Measurements from ENCODE around the gene TADA3. TPM values are rescaled to one million over a fixed set of nuclear protein-coding genes. Genes with fewer than 3 reads are reported as not detected.
A peak's percentile ranks its signal among the peaks of the same experiment; 100 is the strongest.

Gene TADA3
- total RNA-seq, 4 donors from 2014 or later: 53.7 to 504 (median 92.0) TPM

DNA sequence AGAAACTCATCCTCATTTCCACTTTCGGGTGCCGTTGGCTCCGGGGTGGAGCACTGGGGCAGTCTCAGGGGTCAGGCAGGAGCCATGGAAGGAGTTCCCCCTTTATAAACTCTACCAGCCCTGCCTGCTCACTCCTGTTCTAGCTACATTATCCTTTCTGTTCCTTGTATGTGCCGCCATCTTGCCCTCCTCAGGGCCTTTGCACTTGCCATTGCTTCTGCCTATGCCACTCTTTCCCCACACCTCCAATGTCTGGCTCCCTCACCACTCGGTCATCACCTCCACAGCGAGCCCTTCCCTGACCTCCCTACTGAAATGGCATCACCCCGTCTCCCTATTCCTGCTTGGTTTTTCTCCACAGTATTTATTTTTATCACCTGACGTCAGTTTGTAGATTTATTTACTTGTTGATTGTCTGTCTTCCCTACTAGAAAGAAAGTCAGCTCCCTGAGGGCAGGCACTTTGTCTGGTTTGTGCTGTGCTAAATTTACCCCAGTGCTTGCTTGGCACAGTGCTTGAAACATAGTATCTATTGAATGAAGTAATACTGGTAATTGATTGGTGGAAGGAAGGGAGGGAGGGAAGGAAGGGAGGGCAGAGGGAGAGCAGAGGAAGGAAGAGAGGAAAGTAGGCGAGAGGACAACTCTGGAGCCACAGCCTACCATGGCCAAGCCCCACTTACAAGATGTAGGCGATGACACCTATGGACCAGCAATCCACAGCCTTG is 31.3 kb downstream of the TADA3 start:
- in situ Hi-C loops (cut with MboI; ENCODE audit: low pct_ligation_motif_present in 1 of 4, low pct_unique_long_range_greater_than_20kb in 1 of 4, low sequenced_read_pairs in 3 of 4): no loop called here
- TF ChIP-seq POLR2AphosphoS5 (IDR thresholded peaks at IDR 0.05) (no peak), POLR2A (IDR thresholded peaks at IDR 0.05) (no peak), EP300 (IDR thresholded peaks at IDR 0.05; ENCODE audit: low read depth) (no peak)
- TF ChIP-seq, protein P1, sequence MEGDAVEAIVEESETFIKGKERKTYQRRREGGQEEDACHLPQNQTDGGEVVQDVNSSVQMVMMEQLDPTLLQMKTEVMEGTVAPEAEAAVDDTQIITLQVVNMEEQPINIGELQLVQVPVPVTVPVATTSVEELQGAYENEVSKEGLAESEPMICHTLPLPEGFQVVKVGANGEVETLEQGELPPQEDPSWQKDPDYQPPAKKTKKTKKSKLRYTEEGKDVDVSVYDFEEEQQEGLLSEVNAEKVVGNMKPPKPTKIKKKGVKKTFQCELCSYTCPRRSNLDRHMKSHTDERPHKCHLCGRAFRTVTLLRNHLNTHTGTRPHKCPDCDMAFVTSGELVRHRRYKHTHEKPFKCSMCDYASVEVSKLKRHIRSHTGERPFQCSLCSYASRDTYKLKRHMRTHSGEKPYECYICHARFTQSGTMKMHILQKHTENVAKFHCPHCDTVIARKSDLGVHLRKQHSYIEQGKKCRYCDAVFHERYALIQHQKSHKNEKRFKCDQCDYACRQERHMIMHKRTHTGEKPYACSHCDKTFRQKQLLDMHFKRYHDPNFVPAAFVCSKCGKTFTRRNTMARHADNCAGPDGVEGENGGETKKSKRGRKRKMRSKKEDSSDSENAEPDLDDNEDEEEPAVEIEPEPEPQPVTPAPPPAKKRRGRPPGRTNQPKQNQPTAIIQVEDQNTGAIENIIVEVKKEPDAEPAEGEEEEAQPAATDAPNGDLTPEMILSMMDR (IDR thresholded peaks at IDR 0.05): no peak
- H3K27me3 ChIP-seq: no peaks in the 10 kb centered on the region
- 94 to 100% methylated on average over 5 to 10 of the region's 10 CpGs for WGBS, 2 donors (ENCODE audit: low coverage in 1 of 2)
- H3K4me3 ChIP-seq: no peak overlapping the region
- no peaks in the 10 kb centered on the region for H3K4me1 ChIP-seq
- peaks cover 0 to 14% (median 4%) of the 10 kb centered on the region in 4 donors for H3K36me3 ChIP-seq
- H3K27ac ChIP-seq: no peak overlapping the region
- DNase-seq: no peak
- H3K9me3 ChIP-seq: no peaks in the 10 kb centered on the region
- intact Hi-C loops (cut with DNase I; ENCODE audit: low total_unique reads): no loop called here

DNA sequence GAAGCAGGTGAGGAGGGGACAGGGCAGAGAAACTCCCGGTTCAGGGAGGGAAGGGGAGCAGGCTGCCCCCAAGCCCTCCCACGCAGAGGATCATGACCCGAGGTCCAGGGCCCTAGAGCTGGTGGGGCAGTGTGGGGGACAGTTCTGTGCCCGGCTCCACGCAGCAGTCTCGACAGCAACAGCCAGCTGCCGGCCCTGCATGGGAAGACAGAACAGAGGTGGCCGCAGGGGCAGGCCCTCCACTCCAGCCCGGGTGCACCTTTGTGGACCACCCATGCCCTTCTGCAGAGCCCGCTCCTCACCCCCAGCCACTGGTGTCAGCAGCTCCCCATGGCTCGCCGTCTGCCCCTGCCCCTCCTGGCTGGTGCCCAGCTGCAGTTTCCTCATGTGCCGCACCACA is 34.8 kb downstream of the TADA3 start:
- no peak for DNase-seq
- 89 to 93% methylated on average over 3 to 10 of the region's 13 CpGs for WGBS, 2 donors (ENCODE audit: low coverage in 1 of 2)
- Histone ChIP-seq H3K9me3 (no peaks in the 10 kb centered on the region), H3K36me3 (peaks cover 0 to 20% (median 6%) of the 10 kb centered on the region in 4 donors), H3K27ac (no peak overlapping the region), H3K4me3 (no peak overlapping the region), H3K4me1 (peaks cover 0 to 12% (median 0%) of the 10 kb centered on the region in 4 donors), H3K27me3 (no peaks in the 10 kb centered on the region)
- intact Hi-C loops (cut with DNase I; ENCODE audit: low total_unique reads): no loop called here
- no peak for TF ChIP-seq POLR2AphosphoS5 (IDR thresholded peaks at IDR 0.05)
- TF ChIP-seq, protein P1 (IDR thresholded peaks at IDR 0.05): no peak
- TF ChIP-seq EP300 (IDR thresholded peaks at IDR 0.05; ENCODE audit: low read depth): no peak
- no peak for TF ChIP-seq POLR2A (IDR thresholded peaks at IDR 0.05)
- in situ Hi-C loops (cut with MboI; ENCODE audit: low pct_ligation_motif_present in 1 of 4, low pct_unique_long_range_greater_than_20kb in 1 of 4, low sequenced_read_pairs in 3 of 4): no loop called here

DNA sequence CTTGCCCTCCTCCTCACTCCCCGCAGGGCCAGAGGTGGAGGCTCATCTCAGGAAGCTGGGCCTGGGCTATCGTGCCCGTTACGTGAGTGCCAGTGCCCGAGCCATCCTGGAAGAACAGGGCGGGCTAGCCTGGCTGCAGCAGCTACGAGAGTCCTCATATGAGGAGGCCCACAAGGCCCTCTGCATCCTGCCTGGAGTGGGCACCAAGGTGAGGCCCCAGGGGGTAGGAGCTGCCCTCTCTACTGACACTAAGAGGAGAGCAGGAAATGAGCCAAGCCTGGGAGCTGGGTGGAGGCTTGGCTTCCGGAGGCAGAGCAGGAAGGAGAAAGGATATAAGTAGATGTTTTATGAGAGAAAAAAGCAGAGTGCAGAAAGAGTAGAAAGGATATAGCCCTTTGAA is 37.6 kb downstream of the TADA3 start:
- Histone ChIP-seq H3K9me3 (no peaks in the 10 kb centered on the region), H3K27ac (peak overlapping the region in 3 of 4 donors; percentile 21 to 39 (median 28)), H3K4me3 (no peak overlapping the region), H3K4me1 (peaks cover 14 to 30% (median 17%) of the 10 kb centered on the region in 4 donors), H3K27me3 (no peaks in the 10 kb centered on the region), H3K36me3 (peaks cover 0 to 20% (median 6%) of the 10 kb centered on the region in 4 donors)
- intact Hi-C loops (cut with DNase I; ENCODE audit: low total_unique reads) (no loop called here), in situ Hi-C loops (cut with MboI; ENCODE audit: low pct_ligation_motif_present in 1 of 4, low pct_unique_long_range_greater_than_20kb in 1 of 4, low sequenced_read_pairs in 3 of 4) (no loop called here)
- TF ChIP-seq, protein P1 (IDR thresholded peaks at IDR 0.05): no peak
- TF ChIP-seq POLR2A (IDR thresholded peaks at IDR 0.05) (no peak), POLR2AphosphoS5 (IDR thresholded peaks at IDR 0.05) (no peak), EP300 (IDR thresholded peaks at IDR 0.05; ENCODE audit: low read depth) (no peak)
- DNase-seq: no peak
- 0 to 75% methylated on average over 1 to 8 of the region's 8 CpGs for WGBS, 2 donors (ENCODE audit: low coverage in 1 of 2)

DNA sequence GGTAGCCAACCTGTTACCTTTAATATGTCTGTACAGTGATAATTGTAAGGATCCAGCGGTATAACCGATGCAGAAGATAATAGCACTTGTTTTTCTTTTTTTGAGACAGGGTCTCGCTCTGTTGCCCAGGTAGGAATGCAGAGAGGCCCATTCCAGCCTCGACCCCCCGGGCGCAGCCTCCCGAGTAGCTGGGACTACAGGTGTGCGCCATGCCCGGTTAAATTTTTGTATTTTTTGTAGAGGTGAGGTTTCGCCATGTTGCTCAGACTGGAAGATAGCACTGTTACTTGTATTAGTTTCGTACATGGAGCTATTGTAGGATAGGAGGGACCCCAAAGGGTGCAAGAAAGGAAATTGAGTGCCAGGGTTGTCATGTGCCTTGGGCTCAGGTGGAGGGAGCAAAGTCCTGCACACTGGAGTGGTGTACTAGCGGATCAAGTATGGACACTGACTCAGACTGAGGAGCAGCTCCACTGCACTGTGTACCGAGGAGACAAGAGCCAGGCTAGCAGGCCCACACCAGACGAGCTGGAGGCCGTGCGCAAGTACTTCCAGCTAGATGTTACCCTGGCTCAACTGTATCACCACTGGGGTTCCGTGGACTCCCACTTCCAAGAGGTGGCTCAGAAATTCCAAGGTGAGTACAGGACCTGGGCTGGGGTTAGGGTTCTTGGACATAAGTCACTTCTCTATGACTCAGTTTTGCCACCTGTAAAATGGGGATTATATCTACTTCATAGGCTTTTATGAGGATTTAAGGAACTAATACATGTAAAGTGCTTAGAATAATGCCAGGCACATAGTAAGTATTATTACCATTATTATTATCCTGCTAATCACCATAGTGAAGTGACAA is 41.5 kb downstream of the TADA3 start:
- Histone ChIP-seq H3K4me3 (peak overlapping the region; percentile 33 to 78 (median 51)), H3K27me3 (no peaks in the 10 kb centered on the region), H3K36me3 (peaks cover 0 to 23% (median 9%) of the 10 kb centered on the region in 4 donors), H3K9me3 (no peaks in the 10 kb centered on the region), H3K4me1 (peaks cover 19 to 41% (median 23%) of the 10 kb centered on the region in 4 donors), H3K27ac (peak overlapping the region; percentile 92 to 95 (median 93))
- intact Hi-C loops (cut with DNase I; ENCODE audit: low total_unique reads) (no loop called here), in situ Hi-C loops (cut with MboI; ENCODE audit: low pct_ligation_motif_present in 1 of 4, low pct_unique_long_range_greater_than_20kb in 1 of 4, low sequenced_read_pairs in 3 of 4) (no loop called here)
- TF ChIP-seq, protein P1 (IDR thresholded peaks at IDR 0.05): no peak
- TF ChIP-seq POLR2AphosphoS5 (IDR thresholded peaks at IDR 0.05) (no peak), POLR2A (IDR thresholded peaks at IDR 0.05) (no peak), EP300 (IDR thresholded peaks at IDR 0.05; ENCODE audit: low read depth) (no peak)
- 0 to 25% methylated on average over 2 to 17 of the region's 17 CpGs for WGBS, 2 donors (ENCODE audit: low coverage in 1 of 2)
- peak; percentile 53 for DNase-seq
